ENCODE results near the gene COMMD10.

Gene COMMD10

DNA sequence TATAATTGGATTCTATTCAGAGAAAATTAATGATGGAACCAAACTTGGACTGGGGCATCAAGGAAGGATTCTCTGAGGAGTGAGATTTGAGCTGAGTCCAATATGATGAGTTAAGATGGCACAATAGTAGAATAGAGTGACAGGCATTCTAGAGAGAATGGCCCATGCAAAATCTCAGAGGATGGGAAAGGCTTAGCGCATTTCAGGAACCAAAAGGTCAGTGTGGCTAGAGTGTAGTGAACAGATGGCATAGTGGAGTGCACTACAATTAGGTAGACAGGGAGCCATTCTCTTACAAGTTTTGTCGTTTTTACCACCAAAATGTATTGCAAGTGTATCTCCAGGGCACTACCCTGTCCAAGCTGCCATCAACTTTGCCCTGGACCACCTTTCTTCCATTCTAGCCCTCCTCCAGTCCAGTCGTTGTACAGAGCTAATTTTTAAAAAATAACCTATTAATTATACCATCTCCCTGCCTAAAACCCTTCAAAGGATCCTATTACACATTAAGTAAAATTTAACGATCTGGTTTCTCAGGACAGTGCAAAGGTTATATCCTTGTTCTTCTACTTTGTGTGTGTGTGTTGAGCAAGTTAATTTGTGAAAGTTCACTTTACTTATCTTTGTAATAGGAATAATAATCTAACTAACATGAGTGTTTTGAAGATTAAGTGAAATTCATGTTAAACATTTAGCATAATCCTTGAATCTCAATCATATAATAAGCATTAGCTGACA, 211.7 kb downstream of the COMMD10 start:
- DNase-seq: no peak

DNA sequence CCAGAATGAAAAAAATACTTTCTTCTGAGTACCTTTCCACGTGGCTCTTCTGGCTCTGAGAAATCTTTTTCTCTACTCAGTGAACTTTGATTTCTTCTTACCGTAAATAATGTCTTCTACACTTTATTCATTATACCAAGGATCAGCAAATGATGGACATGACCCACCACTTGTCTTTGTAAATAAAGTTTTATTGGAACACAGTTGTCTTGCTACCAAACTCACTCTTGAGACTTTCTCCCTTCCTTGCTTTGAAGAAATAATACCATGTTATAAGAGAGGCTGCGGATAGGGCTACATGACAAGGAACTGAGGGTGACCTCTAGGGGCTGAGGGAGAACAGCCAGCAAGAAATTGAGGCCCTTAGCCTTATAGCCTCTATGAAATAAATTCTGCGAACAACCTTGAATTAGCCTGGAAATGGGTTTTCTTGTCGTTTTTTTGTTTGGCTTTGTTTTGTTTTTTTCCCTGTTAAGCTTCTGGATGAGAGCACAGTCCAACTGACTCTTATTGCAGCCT, 212.5 kb downstream of the COMMD10 start:
- no peak for DNase-seq

DNA sequence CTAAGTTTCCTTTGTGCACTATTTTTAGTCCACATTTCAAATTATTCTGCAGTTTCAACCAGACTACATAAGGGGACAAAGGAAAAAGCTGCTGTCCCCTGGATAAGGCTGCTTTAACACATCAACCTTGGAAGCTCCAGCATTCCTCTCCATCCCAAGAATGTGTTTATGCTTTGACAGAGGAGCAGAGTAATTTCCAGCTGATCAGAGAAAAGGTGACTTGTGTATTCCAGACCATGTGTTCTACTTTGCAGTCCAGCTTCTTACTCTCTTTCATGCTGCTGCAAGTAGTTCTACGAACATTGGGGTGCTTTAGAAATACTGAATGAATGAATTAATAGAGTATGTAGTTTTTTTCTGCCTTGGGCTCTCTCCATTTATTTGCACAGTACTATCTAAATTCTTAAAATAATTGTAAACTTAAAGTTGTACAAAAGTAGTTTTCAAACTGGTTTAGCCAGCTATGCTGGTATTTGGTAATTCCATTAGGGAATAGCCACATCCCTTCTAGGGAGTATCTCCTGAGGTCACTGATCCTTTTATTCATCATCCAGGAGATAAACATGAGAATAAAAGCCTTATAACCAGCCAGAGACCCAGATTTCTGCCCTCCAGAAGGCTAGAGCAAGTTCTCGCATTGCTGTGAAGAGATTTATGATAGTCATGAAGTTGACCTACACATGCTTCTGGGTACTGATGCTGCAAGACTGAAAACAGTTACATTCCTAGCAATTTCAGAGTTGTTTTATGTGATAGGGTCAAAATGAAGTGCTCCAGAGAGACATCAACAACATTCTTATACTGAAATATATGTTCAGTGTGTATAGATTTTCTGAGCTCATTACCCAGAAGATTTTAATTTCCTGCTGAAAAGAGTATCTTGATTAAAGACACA, 215.2 kb downstream of the COMMD10 start:
- DNase-seq: no peak

DNA sequence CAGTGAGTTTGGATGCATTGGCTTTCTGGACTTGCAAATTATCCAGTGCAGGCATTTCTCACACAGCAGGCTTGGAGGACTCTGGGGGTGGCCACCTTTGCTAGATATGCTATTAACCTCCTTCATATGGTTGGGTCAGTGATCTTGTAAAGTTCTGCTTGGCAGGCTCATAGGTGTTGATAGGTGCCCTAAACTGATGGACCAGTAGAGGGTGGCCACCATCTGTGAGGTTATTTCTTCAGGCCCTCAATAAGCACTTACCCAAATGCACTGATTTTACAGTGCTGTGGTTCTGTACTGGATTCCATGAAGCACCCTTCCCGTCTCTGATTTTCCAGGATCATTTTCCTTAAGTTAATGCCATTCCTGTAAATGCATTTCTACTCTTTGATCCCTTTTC, 216.3 kb downstream of the COMMD10 start:
- DNase-seq: no peak

DNA sequence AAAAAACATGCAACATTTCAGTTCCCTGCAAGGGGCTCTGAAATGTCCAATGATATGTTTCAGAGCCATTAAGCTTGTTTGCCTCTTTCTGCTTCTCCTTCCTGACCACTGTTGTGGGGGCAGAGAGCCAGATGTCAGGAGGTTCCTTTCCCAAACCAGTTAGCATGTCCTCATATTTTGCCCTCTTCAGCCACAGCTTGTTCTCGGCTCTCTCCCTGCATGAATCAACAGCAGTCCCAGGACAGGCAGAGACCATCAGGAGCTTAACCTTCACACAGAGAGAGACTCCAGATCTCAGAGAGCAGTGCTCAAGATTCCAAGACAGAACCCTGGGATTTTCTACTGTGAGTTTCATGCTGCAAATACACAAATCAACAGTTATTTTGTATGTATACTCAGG, 218.5 kb downstream of the COMMD10 start:
- no peak for DNase-seq

DNA sequence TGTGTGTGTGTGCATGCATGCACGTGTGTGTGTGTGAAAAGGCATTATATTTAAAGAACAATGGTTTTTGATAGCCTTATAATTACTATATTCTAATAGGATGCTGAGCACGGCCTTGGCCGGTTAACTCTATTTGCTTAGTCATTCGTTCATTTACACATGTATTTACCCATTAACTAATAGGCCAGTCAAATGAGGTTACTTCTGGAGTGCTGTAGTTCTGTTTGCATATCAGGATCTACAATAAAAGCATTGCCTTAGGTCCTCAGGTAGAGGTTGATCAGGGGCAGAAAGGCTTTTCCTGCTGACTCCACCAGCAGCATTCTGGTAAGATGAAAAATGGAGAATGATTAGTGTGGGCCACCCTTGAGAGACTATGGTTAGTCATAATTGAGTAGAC, 219.0 kb downstream of the COMMD10 start:
- no peak for DNase-seq

DNA sequence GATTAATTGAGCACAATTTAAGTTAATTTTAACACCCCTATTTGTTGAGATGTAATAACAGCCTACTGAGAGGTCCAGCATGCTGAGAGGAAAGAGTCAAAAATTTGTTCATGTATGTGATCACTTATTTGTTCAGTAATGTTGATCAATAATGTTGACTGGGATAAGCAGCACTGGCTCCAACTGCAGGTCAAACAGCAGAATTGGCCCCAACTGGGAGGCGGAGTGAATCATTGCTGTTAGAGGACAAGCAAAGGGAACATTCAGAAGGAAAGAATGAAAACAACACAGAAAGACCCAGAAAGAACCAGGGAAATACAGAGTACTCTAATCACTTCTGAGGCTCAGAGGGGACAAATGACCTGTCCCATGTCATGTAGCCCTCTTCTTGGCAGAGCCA, 221.1 kb downstream of the COMMD10 start:
- no peak for DNase-seq

DNA sequence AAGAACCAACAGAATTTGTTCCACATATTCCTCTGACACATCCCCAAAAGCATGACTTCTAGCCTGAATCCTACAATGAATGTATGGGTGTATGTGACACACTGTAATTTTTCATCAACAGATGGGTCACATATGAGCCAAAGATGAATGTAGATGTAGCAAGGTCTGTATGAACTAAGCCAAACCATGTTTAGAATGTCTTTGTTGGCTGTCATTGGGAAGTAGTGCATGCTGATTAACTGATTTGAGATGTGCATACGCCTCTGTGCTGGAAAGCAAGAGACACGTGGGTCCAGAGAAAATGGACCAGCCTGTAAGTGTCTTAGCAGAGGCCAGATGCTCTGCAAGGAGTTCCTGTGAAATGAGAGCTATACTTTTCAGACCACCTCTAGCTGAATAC, 222.0 kb downstream of the COMMD10 start:
- DNase-seq: no peak

DNA sequence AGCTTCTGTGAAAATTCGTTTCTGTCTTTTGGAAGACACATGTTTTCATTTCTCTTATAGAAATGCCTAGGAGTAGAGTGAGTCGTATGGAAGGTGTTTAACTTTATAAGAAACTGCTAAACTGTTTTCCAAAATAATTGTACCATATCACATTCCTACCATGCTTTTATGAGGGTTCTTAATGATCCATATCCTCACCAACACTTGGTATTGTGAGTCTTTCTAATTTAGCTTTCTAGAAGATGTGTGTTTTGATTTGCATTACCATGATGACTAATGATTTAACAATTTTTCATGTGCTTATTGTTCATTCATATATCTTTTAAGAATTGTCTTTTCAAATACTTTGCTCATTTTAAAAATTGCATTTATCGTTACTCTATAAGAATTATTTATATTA, 223.6 kb downstream of the COMMD10 start:
- DNase-seq: no peak

DNA sequence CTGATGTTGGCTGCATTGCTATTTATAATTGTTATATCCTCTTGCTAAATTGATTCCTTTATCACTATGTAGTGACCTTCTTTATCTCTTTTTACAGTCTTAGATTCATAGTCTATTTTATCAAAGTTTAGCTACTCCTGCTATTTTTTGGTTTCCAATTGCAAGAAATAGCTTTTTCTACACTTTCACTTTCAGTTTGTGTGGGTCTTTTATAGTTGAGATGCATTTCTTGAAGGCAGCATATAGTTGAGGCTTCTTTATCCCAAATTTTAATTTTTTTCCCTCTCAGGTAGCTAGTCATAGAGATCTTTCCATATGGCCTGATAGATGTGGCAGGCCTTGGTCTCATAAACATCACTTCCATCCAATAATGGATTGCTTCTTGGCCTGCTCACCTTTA, 228.5 kb downstream of the COMMD10 start:
- DNase-seq: no peak

DNA sequence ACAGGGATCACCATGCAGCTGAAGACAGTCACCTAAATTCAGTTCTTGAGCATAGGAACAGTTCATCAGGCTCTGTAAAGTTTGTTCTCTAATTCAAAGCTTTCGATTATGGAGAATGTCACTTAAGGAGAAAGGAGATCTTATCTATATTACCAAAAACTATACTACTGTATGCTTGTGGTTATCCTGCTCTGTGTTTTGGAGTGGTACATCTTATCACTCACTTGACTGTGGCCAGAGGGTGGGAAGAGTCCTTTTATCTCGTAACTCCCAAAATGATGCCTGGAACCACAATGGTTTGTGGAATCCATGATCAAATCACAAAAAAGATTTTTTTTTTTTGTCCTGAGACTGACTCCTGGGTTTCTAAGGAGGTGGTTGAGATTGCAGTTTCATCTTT, 230.7 kb downstream of the COMMD10 start:
- no peak for DNase-seq

DNA sequence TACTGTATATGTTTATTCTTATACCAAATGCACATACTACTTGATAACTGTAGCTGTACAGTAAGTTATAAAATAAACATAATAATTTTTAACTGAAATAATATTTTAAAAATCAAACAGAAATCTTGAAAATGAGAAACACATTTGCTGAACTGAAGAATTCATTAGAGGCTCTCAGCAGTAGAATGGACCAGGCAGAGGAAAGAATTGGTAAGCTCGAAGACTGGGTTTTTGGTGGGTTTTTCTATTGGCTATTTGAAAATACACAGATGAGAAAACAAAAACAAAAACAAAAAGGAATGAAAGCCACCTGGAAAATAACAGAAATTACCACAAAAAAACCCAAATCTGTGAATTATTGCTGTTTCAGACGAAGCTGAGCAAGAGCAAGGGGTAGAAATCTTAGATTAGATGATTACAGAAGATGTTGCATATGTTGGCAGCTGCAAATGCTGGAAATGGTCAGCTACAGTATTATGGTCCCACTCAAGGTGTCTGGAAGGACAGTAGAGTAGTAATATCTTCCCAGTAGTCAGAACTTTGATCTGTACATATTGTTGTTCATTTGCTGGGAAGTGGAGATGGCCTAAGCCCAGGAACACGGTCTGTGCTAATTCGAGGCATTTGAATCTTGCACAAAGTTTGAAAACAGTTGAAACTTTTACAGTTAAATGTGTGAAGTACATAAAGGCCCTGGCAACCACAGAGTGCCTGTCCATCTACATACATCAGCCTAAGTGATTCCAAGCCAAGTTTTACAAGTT, 233.4 kb downstream of the COMMD10 start:
- no peak for DNase-seq

DNA sequence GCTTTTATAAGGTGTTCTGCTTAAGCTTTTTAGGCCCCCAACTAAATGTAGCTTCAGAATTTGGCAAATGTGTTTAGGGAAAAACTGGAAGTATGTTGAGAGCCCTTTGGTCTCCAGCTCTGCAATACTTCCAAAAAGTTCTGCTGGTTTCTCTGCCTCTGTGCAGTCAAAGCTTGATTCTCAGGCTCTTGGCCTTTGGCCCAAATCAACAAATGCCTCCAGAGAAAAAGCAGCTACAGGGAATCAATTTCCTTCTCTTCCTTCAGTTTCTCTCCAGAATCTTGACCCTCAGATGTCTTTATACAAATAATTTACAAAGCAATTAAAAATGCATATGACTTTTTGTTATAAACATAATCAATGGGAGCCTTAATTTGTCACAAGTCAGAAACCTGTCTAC, 235.7 kb downstream of the COMMD10 start:
- DNase-seq: no peak

DNA sequence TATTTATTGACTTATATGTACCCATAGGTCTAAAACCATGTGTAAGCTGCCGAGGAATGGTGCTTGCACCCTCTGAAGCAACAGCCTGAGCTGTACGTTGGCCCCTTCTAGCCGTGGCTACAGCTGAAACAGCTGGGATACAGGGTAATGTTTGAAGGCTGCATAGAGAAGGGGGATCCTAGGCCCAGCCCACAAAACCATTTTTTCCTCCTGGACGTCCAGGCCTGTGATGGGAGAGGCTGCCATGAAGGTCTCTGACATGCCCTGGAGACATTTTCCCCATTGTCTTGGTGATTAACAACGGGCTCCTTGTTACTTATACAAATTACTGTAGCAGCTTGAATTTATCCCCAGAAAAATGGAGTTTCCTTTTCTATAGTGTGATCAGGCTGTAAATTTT, 244.7 kb downstream of the COMMD10 start:
- no peak for DNase-seq

DNA sequence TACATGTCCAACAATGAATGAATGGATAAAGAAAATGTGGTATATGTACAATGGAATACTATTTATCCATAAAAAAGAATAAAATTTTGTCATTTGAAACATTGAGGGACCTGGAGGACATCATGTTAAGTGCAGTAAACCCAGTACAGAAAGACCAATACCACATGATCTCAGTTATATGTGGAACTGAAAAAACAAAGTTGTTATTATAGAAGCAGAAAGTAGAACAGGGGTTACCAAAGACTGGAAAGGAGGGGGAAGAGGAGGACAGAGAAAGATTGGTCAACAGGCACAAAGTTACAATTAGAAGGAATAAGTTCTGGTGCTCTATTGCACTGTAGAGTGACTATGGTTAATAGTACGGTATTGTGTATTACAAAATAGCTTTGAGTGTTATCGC, 256.0 kb downstream of the COMMD10 start:
- no peak for DNase-seq

Data from islet precursor cell (in vitro differentiated cells).